ENCODE measurements around the gene BCL3. TPM values are rescaled to one million over a fixed set of nuclear protein-coding genes. Genes with fewer than 3 reads are reported as not detected.

BCL3 gene
- total RNA-seq, 1 experiment from 2014 or later, result 7.8 TPM

DNA sequence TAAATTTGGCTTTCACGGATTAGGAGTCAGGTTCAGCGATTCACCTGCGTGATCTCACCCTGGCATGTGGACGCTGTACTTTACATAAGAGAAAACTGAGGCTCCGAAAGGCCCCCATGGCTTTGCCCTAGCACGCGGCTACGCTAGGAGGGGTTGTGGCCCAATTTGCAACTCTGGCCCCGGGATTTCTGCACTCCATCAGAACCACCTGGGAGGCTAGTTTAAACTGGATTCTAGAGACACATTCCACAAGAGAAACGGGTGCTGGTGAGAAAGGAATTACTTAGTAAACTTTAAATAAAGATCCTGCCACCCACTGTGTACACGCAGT is 6.2 kb downstream of the BCL3 start:
- CTCF ChIA-PET, result interaction anchor here (0.9 to 5.3 kb wide), 5 partner anchors 16 to 90 kb away, joined by 4 to 115 read pairs (median 36); no protein-coding TSS in a partner anchor
- Mint-ChIP-seq H3K36me3 (no peaks in the 10 kb centered on the region), H3K27me3 (ENCODE audit: low read depth) (peaks cover 82% of the 10 kb centered on the region), H3K27ac (no peak overlapping the region), H3K4me1 (peaks cover 33% of the 10 kb centered on the region), H3K9me3 (no peaks in the 10 kb centered on the region), H3K4me3 (peak overlapping the region; percentile 71)
- POLR2A ChIA-PET, result no interaction called here
- ATAC-seq (no peak), DNase-seq (ENCODE audit: low spot score) (no peak)
- TF ChIP-seq, protein P1, sequence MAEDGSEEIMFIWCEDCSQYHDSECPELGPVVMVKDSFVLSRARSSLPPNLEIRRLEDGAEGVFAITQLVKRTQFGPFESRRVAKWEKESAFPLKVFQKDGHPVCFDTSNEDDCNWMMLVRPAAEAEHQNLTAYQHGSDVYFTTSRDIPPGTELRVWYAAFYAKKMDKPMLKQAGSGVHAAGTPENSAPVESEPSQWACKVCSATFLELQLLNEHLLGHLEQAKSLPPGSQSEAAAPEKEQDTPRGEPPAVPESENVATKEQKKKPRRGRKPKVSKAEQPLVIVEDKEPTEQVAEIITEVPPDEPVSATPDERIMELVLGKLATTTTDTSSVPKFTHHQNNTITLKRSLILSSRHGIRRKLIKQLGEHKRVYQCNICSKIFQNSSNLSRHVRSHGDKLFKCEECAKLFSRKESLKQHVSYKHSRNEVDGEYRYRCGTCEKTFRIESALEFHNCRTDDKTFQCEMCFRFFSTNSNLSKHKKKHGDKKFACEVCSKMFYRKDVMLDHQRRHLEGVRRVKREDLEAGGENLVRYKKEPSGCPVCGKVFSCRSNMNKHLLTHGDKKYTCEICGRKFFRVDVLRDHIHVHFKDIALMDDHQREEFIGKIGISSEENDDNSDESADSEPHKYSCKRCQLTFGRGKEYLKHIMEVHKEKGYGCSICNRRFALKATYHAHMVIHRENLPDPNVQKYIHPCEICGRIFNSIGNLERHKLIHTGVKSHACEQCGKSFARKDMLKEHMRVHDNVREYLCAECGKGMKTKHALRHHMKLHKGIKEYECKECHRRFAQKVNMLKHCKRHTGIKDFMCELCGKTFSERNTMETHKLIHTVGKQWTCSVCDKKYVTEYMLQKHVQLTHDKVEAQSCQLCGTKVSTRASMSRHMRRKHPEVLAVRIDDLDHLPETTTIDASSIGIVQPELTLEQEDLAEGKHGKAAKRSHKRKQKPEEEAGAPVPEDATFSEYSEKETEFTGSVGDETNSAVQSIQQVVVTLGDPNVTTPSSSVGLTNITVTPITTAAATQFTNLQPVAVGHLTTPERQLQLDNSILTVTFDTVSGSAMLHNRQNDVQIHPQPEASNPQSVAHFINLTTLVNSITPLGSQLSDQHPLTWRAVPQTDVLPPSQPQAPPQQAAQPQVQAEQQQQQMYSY (CRISPR knock-in tag; IDR thresholded peaks at IDR 0.05), result no peak
- no peak for TF ChIP-seq NR1H2 (CRISPR knock-in tag; IDR thresholded peaks at IDR 0.05)
- TF ChIP-seq, protein P2, sequence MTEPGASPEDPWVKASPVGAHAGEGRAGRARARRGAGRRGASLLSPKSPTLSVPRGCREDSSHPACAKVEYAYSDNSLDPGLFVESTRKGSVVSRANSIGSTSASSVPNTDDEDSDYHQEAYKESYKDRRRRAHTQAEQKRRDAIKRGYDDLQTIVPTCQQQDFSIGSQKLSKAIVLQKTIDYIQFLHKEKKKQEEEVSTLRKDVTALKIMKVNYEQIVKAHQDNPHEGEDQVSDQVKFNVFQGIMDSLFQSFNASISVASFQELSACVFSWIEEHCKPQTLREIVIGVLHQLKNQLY (CRISPR knock-in tag; IDR thresholded peaks at IDR 0.05), result no peak
- TF ChIP-seq, protein P3, sequence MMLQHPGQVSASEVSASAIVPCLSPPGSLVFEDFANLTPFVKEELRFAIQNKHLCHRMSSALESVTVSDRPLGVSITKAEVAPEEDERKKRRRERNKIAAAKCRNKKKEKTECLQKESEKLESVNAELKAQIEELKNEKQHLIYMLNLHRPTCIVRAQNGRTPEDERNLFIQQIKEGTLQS (CRISPR knock-in tag; conservative IDR thresholded peaks at IDR 0.05), result no peak
- TF ChIP-seq NR2C2 (CRISPR knock-in tag; IDR thresholded peaks at IDR 0.05), result no peak
- TF ChIP-seq KAT7 (CRISPR knock-in tag; IDR thresholded peaks at IDR 0.05; ENCODE audit: borderline replicate concordance), result no peak
- TF ChIP-seq ZNF396 (CRISPR knock-in tag; IDR thresholded peaks at IDR 0.05; ENCODE audit: borderline replicate concordance), result no peak

DNA sequence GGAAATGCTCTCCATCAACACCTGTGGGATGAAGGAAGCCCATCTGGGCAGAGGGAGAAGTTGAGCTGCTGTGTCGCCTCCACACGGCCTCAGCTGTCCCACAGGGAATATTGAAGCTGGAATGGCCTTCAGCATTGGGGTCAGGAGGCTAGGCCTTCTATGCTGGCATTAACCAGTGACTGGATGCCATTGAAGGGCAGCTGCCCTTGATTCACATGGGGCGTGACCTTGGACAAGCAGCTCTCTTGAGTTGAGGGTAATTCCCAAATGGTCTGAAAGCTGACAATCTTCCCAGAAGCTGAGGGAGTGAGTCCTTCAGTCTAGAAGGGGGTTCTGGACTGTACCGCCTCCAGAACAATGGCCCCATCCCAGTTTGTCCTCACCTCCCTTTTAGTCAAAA is 6.7 kb downstream of the BCL3 start:
- ChIA-PET CTCF (interaction anchor here (4.4 to 5.3 kb wide), 2 partner anchors 16 to 32 kb away, joined by 36 to 115 read pairs; no protein-coding TSS in a partner anchor), POLR2A (no interaction called here)
- ATAC-seq (no peak), DNase-seq (ENCODE audit: low spot score) (no peak)
- Mint-ChIP-seq H3K4me3 (peak overlapping the region; percentile 71), H3K4me1 (peaks cover 37% of the 10 kb centered on the region), H3K27me3 (ENCODE audit: low read depth) (peaks cover 79% of the 10 kb centered on the region), H3K36me3 (no peaks in the 10 kb centered on the region), H3K27ac (no peak overlapping the region), H3K9me3 (no peaks in the 10 kb centered on the region)
- TF ChIP-seq ZNF416 (CRISPR knock-in tag; IDR thresholded peaks at IDR 0.05) (no peak), ETV6 (CRISPR knock-in tag; IDR thresholded peaks at IDR 0.05) (no peak), RELA (CRISPR knock-in tag; IDR thresholded peaks at IDR 0.05; ENCODE audit: borderline replicate concordance) (no peak), CREB1 (CRISPR knock-in tag; IDR thresholded peaks at IDR 0.05) (no peak), ESRRA (CRISPR knock-in tag; IDR thresholded peaks at IDR 0.05; ENCODE audit: borderline replicate concordance) (no peak)
- TF ChIP-seq, protein P4, sequence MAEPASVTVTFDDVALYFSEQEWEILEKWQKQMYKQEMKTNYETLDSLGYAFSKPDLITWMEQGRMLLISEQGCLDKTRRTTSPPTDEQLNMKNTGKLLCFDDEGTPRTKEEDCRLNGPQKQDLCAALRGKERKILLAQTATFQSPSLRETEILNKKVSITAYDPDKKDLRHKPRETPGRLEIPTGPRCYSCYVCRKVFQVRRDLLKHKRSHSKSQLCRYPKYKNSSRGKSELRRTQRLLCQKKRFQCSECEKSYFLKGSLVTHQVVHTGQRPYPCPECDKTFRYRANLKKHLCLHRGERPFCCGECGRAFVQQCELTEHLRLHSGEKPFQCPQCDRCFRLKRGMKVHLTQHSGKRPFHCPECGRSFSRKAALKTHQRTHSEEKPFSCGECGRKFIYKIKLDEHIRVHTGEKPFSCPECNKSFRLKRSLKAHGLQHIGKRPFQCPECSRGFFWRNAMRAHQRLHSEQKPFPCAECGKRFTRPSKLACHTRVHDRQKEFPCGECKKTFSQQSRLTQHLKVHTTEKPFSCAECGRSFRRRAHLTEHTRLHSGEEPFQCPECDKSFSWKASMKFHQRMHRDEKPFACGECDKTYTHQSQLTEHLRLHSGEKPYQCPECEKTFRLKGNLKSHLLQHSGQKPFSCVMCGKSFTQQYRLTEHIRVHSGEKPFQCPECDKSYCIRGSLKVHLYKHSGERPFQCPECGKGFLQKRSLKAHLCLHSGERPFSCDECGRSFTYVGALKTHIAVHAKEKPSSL (CRISPR knock-in tag; conservative IDR thresholded peaks at IDR 0.05), result no peak
- TF ChIP-seq, protein P5, sequence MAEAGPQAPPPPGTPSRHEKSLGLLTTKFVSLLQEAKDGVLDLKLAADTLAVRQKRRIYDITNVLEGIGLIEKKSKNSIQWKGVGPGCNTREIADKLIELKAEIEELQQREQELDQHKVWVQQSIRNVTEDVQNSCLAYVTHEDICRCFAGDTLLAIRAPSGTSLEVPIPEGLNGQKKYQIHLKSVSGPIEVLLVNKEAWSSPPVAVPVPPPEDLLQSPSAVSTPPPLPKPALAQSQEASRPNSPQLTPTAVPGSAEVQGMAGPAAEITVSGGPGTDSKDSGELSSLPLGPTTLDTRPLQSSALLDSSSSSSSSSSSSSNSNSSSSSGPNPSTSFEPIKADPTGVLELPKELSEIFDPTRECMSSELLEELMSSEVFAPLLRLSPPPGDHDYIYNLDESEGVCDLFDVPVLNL (CRISPR knock-in tag; IDR thresholded peaks at IDR 0.05; ENCODE audit: borderline replicate concordance, low read depth), result no peak

DNA sequence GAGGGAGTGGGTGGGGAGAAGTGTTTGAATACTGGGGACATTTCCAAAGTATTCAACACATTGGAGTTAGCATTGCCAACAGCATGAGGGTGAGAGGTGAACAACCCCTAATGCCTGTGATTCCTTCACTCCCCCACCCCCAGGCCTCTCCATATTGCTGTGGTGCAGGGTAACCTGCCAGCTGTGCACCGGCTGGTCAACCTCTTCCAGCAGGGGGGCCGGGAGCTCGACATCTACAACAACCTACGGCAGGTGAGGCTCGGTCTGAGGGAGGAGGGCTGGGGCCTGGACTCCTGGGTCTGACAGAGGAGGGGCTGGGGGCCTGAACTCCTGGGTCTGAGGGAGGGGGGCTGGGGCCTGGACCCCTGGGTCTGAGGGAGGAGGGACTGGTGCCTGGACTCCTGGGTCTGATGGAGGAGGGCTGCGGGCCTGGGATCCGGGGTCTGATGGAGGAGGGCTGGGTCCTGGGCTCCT is 7.6 kb downstream of the BCL3 start:
- peaks cover 37% of the 10 kb centered on the region for H3K4me1 Mint-ChIP-seq
- H3K9me3 Mint-ChIP-seq, result no peaks in the 10 kb centered on the region
- H3K4me3 Mint-ChIP-seq, result no peak overlapping the region; the same call in 1 of the 2 replicates
- TF ChIP-seq, protein P6, sequence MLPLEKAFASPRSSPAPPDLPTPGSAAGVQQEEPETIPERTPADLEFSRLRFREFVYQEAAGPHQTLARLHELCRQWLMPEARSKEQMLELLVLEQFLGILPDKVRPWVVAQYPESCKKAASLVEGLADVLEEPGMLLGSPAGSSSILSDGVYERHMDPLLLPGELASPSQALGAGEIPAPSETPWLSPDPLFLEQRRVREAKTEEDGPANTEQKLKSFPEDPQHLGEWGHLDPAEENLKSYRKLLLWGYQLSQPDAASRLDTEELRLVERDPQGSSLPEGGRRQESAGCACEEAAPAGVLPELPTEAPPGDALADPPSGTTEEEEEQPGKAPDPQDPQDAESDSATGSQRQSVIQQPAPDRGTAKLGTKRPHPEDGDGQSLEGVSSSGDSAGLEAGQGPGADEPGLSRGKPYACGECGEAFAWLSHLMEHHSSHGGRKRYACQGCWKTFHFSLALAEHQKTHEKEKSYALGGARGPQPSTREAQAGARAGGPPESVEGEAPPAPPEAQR (CRISPR knock-in tag; IDR thresholded peaks at IDR 0.05), result no peak
- TF ChIP-seq KAT7 (CRISPR knock-in tag; IDR thresholded peaks at IDR 0.05; ENCODE audit: borderline replicate concordance) (no peak), CREB1 (CRISPR knock-in tag; IDR thresholded peaks at IDR 0.05) (no peak)
- TF ChIP-seq, protein P7, sequence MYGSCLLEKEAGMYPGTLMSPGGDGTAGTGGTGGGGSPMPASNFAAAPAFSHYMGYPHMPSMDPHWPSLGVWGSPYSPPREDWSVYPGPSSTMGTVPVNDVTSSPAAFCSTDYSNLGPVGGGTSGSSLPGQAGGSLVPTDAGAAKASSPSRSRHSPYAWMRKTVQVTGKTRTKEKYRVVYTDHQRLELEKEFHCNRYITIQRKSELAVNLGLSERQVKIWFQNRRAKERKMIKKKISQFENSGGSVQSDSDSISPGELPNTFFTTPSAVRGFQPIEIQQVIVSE (CRISPR knock-in tag; IDR thresholded peaks at IDR 0.05; ENCODE audit: borderline replicate concordance), result no peak
- TF ChIP-seq, protein P8, sequence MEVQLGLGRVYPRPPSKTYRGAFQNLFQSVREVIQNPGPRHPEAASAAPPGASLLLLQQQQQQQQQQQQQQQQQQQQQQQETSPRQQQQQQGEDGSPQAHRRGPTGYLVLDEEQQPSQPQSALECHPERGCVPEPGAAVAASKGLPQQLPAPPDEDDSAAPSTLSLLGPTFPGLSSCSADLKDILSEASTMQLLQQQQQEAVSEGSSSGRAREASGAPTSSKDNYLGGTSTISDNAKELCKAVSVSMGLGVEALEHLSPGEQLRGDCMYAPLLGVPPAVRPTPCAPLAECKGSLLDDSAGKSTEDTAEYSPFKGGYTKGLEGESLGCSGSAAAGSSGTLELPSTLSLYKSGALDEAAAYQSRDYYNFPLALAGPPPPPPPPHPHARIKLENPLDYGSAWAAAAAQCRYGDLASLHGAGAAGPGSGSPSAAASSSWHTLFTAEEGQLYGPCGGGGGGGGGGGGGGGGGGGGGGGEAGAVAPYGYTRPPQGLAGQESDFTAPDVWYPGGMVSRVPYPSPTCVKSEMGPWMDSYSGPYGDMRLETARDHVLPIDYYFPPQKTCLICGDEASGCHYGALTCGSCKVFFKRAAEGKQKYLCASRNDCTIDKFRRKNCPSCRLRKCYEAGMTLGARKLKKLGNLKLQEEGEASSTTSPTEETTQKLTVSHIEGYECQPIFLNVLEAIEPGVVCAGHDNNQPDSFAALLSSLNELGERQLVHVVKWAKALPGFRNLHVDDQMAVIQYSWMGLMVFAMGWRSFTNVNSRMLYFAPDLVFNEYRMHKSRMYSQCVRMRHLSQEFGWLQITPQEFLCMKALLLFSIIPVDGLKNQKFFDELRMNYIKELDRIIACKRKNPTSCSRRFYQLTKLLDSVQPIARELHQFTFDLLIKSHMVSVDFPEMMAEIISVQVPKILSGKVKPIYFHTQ (CRISPR knock-in tag; IDR thresholded peaks at IDR 0.05), result no peak
- ChIA-PET POLR2A (no interaction called here), CTCF (interaction anchor here (0.8 to 4.7 kb wide), 3 partner anchors 11 to 33 kb away, joined by 3 to 115 read pairs (median 85); no protein-coding TSS in a partner anchor)
- no peak for DNase-seq (ENCODE audit: low spot score)
- peaks cover 70% of the 10 kb centered on the region for H3K27me3 Mint-ChIP-seq (ENCODE audit: low read depth)
- ATAC-seq, result no peak
- no peaks in the 10 kb centered on the region for H3K36me3 Mint-ChIP-seq
- H3K27ac Mint-ChIP-seq, result no peak overlapping the region

Data from WTC11 (cell line).